ENCODE results near the gene PLD3. TPM values are rescaled to one million over a fixed set of nuclear protein-coding genes. Genes with fewer than 3 reads are reported as not detected.

The PLD3 gene, protein sequence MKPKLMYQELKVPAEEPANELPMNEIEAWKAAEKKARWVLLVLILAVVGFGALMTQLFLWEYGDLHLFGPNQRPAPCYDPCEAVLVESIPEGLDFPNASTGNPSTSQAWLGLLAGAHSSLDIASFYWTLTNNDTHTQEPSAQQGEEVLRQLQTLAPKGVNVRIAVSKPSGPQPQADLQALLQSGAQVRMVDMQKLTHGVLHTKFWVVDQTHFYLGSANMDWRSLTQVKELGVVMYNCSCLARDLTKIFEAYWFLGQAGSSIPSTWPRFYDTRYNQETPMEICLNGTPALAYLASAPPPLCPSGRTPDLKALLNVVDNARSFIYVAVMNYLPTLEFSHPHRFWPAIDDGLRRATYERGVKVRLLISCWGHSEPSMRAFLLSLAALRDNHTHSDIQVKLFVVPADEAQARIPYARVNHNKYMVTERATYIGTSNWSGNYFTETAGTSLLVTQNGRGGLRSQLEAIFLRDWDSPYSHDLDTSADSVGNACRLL
- 240 to 285 TPM (median 257 TPM) in 5 replicates for total RNA-seq (2022; extraction: Qiagen RNA extraction; ENCODE audit: low read depth)

DNA sequence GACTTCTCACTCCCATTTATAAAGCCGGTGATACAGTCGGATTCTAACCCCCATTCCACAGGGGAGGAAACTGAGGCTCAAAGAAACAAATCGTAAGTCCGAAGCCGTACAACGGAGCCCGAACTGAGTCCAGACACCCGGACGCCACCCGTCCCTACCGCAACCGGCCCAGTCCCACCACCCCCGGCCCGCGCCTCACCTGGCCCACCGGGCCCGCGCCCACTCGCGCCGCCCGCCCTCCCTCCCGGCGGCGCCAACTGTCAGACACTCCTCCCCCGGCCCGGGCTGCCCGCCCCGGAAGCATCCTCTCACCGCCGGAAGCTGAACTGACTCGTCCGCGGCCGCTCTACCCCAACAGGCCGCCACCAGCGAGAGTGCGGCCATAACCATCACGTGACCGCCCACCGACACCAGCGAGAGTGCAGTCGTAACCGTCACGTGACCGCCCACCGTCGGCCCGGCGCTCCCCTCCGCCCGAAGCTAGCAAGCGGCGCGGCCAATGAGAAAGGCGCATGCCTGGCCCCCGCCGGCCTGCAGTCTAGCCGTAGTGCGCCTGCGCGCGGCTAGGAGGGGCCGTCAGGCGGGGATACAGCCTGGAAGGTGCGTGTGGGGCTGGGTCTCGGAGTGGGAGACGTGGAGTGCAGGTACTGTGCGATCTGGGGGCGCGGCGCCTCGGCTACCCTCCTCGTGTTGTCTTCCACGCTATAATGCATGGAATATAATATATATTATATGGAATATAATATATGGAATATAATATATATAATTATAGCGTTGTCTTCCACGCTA is at the start of gene PLD3, which contains the start of gene C19orf47:
Gene PLD3 (plus strand): TSS at position 571 of the 789 bp plus-strand sequence. CDS start 17,789 bp downstream, outside the sequence.
Gene C19orf47 (minus strand): TSS at position 273 of the 789 bp plus-strand sequence. CDS start 6,540 bp downstream, outside the sequence.

DNA sequence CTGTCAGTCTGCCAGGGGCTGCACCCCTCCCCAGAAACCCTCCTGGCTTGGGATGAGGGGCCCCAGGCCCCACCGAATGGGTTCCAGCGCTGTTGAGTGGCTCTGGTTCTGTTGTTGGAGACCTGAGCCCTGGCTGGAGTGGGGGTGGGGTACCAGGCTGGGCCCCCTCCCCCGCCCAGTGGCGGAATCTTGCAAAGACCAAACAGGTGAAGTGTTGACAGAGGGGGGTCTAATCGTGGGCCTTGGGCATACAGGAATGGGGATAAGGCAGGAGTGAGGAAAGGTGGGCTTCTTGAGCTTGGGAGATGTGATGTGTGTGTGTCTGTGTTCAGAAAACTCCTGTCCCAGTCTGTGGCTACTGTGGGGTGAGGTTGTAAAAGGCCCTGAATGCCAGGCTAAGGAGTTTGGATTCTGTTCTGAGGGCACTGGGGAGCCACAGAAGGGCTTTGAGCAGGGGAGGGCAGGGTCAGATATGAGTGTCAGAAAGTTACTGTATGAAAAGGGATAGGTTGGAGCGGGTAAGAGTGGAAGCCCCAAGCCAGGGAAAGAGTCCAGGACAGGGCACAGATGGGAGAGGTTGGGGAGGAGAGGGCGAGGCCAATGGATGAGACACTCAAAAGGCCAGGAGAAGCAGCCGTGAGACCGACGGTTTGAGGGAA is 41.7 kb downstream of the PLD3 start, which contains the start of gene HIPK4:
Gene HIPK4 (minus strand): TSS at position 98 of the 659 bp plus-strand sequence. CDS start 279 bp downstream, outside the sequence.

DNA sequence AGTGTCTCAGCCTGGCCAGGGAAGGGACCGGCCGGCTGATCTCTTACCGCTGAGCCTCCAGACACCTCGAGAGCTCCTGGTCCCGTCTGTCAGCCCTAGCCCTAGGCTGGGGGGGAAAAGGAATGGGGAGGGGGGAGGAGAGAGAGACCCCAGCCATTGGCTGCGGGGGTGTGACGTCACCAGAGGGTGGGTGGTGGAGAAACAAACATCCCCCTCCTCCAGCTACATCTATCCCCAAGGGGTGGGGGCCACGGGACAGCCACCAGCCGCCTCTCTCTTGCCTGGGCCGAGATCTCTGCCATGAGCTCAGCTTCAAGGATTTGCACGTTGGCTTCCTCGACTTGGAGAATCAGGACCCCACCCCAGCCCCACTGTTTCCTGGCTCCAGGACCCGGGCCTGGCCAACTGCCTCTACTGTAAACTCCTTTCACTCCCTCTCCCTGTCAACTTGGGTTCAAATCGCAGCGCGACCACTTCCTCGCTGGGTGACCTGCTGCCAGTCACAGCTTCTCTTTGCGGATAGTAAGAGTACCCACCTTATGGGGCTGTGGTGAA is 64.9 kb downstream of the PLD3 start, which contains the start of gene PRX:
Gene PRX (minus strand): TSS at position 88 of the 555 bp plus-strand sequence. CDS start 5,446 bp downstream, outside the sequence.

GRCh38 chr19:40425450-40426287 is 77.2 kb downstream of the PLD3 start, which contains the start of gene SERTAD1:
TSS of gene SERTAD1 (minus strand) at chr19:40425992. CDS start at chr19:40423546, 2,446 bp downstream.

Other genes with a start within 250 kb of the PLD3 start
- 11.2 to 19.1 TPM (median 17.9 TPM) in 5 replicates for gene MAP3K10, start 157.3 kb upstream of the PLD3 start, total RNA-seq (2022; extraction: Qiagen RNA extraction; ENCODE audit: low read depth)
- gene TTC9B, start 130.3 kb upstream of the PLD3 start, total RNA-seq (2022; extraction: Qiagen RNA extraction; ENCODE audit: low read depth), result 0.26 to 0.61 TPM (median 0.51 TPM) in 5 replicates
- 0.22 to 0.39 TPM (median 0.30 TPM) in 5 replicates for gene CCNP, start 122.0 kb upstream of the PLD3 start, total RNA-seq (2022; extraction: Qiagen RNA extraction; ENCODE audit: low read depth)
- 136 to 202 TPM (median 190 TPM) in 5 replicates for gene AKT2, start 63.4 kb upstream of the PLD3 start, total RNA-seq (2022; extraction: Qiagen RNA extraction; ENCODE audit: low read depth)
- 27.6 to 35.4 TPM (median 28.1 TPM) in 5 replicates for gene C19orf47, start 298 bp upstream of the PLD3 start, total RNA-seq (2022; extraction: Qiagen RNA extraction; ENCODE audit: low read depth)
- gene HIPK4, start 41.5 kb downstream of the PLD3 start, total RNA-seq (2022; extraction: Qiagen RNA extraction; ENCODE audit: low read depth), result 0.19 to 0.31 TPM (median 0.26 TPM) in 5 replicates
- gene PRX, start 64.7 kb downstream of the PLD3 start, total RNA-seq (2022; extraction: Qiagen RNA extraction; ENCODE audit: low read depth), result 1.4 to 1.9 TPM (median 1.5 TPM) in 5 replicates
- gene SERTAD1, start 77.3 kb downstream of the PLD3 start, total RNA-seq (2022; extraction: Qiagen RNA extraction; ENCODE audit: low read depth), result 28.4 to 43.3 TPM (median 31.7 TPM) in 5 replicates
- 37.5 to 49.9 TPM (median 42.3 TPM) in 5 replicates for gene SERTAD3, start 95.6 kb downstream of the PLD3 start, total RNA-seq (2022; extraction: Qiagen RNA extraction; ENCODE audit: low read depth)
- gene BLVRB, start 117.0 kb downstream of the PLD3 start, total RNA-seq (2022; extraction: Qiagen RNA extraction; ENCODE audit: low read depth), result 269 to 351 TPM (median 301 TPM) in 5 replicates
- 0.51 to 1.3 TPM (median 0.91 TPM) in 5 replicates for gene SPTBN4, start 118.3 kb downstream of the PLD3 start, total RNA-seq (2022; extraction: Qiagen RNA extraction; ENCODE audit: low read depth)
- gene SHKBP1, start 228.2 kb downstream of the PLD3 start, total RNA-seq (2022; extraction: Qiagen RNA extraction; ENCODE audit: low read depth), result 121 to 152 TPM (median 134 TPM) in 5 replicates

Measured in A549 treated with DMSO at 1 μM for 4 hours (cell line).